Adrenal gland (tissue), 5 donors: ENCODE data around the gene ADAMTS4.
A peak's percentile ranks its signal among the peaks of the same experiment; 100 is the strongest.

Experiments used
- CTCF ChIP-seq, 6 experiments: fragments of 450-650 bp in 4 of 6; fragments of 200-600 bp in 2 of 6; sonication (generic) in 1 of 6; IDR thresholded peaks; 1 replicate in 5 of 6; 2 replicates in 1 of 6; pipeline versions ENCODE4 v1.5.1 to v1.8.0; 2016 to 2021; ENCODE audit warnings: antibody characterized with exemption in 6 of 6, mild to moderate bottlenecking in 2 of 6, moderate library complexity in 1 of 6
- POLR2A ChIP-seq, 2 donors: fragments of 450-650 bp; IDR thresholded peaks; one replicate each; pipeline ENCODE4 v1.6.1; 2017; ENCODE audit warnings: antibody characterized with exemption in 2 of 2, mild to moderate bottlenecking in 2 of 2, moderate library complexity in 1 of 2
- donor health status: DM: no; HTN: no; CAD: no.

GRCh38 chr1:161207173-161207572, 8.3 kb upstream of the ADAMTS4 start:
- TF ChIP-seq CTCF (IDR thresholded peaks at IDR 0.05) (no peak), POLR2A (IDR thresholded peaks at IDR 0.05) (peak; percentile 6 to 36)
